HG02840 (cell line): ENCODE measurements around the gene LRTM2.

Source experiments
- ATAC-seq: cut with Tn5 transposase; IDR thresholded peaks from one replicate; pipeline ENCODE4 v1.9.1; 2021; ENCODE audit warnings: mild to moderate bottlenecking, moderate library complexity, moderate number of reproducible peaks; ENCODE audit not compliant: unreplicated experiment, low FRiP score

LRTM2 gene

GRCh38 chr12:1839956-1840951 is 19.9 kb downstream of the LRTM2 start:
- no peak for ATAC-seq

GRCh38 chr12:1840981-1841425 is 20.6 kb downstream of the LRTM2 start:
- no peak for ATAC-seq

GRCh38 chr12:1841586-1842182 is 21.3 kb downstream of the LRTM2 start:
- ATAC-seq, result no peak

DNA sequence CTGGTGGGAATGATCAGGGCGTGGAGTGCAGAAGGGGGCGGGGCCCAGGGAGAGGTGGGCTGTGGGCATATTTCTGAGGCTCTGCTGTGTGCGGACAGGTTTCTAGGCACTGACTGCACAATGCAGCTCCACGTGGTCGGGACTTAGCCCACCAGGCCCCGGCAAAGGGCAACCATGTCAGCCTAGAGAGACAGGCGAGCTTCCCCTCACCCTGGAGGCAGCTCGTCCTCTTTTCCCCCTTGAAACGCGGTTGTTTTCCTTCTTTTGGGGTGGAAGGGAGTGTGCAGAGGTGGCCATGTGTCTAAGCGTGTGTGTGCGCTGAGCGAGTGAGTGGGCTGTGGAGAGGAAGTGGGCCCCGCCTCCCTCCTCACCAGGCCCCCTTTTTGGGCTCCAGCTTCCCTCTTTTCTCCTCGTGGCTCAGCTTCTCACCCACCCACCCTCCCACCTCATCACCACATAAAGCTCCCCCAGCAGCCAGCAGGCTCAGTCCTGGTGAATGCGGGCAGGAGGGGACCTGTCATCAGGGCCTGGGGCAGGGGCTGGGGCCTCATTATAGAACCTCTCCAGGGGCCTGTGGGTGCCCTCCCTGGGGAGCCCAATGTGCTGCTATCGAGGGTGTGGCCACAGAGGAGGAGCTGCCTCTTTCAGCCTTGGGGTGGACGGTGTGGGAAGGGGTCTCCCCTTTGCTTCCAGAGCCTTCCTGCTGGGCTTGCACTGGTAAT is 22.0 kb downstream of the LRTM2 start:
- ATAC-seq, result no peak

DNA sequence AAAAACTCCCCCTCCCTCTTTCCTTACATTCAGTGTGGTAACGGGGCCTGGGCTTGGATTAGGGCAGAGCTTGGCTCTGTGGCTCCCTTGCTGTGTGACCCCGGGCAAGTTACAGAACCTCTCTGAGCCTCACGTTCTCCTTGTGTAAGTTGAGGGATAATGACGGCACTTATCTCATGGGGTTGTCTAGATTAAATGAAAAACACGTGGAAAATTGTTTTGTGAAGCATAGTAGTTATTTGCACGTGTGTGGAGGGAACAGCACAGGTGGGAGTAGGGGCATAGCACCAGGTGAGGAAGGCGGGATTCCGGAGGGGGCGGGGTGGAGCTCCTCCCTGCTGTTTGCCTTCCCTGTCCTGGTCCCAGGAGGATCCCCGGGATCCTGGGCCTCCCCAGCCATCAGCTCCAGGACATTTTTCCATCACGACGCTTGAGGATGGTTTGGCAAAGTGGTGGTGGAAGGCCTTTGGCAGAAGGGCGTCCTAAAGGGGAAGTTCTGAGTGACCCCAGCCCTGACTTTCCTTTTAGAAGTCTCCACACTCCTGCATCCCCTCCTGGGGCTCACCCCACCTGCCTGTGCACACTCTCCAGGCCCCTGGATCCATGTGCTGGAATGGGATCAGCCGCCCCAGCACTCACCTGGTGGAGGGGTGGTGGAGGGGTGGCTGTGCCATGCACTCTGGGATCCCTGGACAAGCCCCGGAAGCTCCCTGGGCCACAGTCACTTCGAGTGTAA is 22.7 kb downstream of the LRTM2 start:
- no peak for ATAC-seq

- no peak for ATAC-seq
Measured at GRCh38 chr12:1843641-1844005, 23.3 kb downstream of the LRTM2 start.

- no peak for ATAC-seq
Measured at GRCh38 chr12:1844223-1844622, 23.9 kb downstream of the LRTM2 start.

- ATAC-seq, result no peak
Measured at GRCh38 chr12:1844661-1845409, 24.5 kb downstream of the LRTM2 start.

DNA sequence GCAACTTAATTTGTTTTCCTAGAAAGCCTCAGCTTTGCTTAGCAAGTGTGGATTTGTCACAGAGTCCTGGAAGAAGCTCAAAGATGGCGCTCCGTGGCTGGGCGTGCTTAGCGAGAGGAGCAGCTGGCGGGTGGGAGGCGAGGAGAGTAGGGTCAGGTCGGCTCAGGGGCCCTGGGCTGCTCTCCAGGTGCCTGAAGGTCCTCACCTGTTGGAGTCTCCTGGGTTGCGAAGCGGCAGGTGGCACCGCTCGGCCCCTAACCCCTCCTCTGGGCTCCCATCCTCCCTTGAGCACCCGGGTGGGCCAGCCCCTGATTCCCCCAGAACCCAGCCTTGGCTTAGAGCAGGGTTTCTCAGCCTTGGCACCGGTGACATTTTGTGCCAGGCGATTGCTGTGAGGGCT is 25.1 kb downstream of the LRTM2 start:
- ATAC-seq, result no peak

DNA sequence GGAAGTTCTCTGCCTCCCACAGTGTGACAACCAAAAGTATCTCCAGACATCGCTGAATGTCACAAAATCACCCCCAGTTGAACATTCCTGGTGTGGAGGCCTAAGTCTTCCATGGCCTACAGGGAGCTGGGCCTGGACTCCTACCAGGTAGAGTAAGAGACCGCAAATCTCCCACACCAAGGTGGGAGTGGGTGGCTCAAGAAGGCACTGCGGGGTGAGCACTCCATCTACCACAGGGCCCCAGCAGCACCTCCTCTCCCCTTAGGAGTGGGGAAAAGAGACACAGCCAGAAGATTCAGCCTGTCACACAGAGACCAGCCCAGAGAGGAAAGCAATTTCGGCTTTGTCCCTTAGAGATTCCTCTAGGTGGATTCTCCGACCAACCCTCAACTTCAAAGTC is 25.5 kb downstream of the LRTM2 start:
- no peak for ATAC-seq

DNA sequence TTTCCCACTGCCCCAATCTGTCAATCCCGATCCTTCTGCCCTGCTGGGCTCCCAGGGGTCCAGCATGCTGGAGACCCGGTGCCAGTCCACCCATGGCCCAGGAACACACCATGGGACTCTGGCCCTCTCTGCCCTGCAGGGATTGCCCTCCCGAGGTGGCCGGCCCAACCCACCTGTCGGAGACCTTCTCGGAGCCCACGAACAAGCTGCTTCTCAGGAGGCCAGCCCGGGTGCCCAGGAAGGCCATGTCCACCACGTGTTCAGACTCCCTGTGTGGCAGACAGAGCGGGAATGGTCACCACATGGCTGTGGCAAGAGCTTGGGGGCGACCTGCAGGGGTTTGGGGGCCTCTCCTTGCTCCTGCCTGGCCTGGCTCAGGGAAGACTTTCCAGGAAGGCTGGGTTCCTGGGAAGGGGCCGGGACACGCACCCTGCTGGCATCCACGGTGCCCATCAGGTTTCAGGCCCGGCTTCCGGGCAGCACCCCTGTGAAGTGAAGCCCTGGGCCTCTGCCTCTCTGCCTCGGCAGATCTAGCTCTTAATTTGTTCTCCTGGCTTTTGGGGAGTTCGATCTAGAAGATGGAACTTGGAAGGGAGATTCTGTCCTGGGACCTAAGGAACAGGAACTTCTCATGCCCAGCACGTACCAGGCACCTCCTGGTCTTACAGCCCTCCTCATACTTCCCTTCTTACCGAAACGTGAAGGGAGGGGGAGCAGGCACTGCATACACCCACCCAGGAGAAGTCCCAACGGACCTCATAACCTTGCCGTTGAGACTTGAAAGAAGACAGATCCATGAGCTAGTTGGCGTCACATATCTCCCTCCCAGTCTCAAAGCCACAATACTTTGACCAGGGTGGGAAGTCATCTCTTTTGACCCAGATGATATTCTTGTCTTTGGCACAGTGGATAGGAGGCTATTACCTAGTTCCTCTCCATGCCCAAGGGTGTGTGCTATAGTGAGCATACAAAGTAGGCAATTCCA is 26.3 kb downstream of the LRTM2 start:
- ATAC-seq, result no peak

DNA sequence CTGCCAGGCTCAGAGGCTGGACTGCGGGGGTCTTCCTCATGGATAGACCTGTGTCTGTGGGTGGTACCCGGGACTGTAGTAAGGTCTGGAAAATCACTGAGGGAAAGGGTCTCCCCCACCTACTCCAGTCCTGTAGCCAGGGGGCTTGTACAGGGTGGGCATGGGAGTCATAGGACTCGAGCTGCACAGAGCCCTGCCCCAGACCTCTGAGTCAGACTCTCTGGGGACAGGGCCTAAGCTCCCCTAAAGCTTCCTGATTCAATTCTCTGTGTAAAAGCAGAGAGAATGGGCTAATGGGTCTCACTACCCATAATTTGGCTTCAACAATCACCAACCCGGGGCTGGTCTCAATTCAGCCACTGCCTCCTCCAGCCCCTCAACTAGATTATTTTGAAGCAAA is 27.0 kb downstream of the LRTM2 start:
- no peak for ATAC-seq

GRCh38 chr12:1848146-1848545 is 27.8 kb downstream of the LRTM2 start:
- ATAC-seq, result no peak

DNA sequence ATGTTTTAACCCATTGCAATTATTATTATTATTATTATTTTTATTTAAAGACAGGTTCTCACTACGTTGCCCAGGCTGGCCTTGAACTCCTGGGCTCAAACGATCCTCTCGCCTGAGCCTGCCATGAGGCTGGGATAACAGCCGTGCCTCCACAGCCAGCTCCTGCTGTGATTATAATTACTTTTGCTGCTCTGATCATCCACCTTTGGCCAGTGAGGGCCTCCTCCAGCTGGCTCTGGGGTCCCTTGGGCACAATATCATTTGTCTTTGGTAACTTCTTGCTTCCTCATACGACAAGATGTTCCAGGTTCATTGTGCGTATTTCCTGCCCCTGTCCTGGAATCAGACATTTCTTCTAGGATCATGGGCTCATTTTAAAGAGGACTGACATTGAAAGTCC is 28.4 kb downstream of the LRTM2 start:
- no peak for ATAC-seq

- no peak for ATAC-seq
Measured at GRCh38 chr12:1851151-1851701, 30.9 kb downstream of the LRTM2 start.

DNA sequence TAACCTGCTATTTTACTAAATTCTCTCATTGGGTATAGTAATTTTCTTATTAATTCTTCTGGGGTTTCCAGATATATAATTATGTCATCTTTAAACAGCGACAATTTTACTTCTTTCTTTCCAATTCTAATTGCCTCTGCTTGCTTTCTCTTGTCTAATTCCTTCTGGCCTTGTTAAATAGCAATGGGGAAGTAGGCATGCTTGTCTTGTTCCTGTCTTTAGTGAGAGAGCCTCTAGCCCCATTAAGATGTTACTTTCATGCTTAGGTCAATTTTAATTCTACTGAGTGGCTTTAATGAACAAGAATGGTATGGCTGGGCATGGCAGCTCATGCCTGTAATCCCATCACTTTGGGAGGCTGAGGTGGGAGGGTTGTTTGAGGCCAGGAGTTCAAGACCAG is 31.7 kb downstream of the LRTM2 start:
- no peak for ATAC-seq

DNA sequence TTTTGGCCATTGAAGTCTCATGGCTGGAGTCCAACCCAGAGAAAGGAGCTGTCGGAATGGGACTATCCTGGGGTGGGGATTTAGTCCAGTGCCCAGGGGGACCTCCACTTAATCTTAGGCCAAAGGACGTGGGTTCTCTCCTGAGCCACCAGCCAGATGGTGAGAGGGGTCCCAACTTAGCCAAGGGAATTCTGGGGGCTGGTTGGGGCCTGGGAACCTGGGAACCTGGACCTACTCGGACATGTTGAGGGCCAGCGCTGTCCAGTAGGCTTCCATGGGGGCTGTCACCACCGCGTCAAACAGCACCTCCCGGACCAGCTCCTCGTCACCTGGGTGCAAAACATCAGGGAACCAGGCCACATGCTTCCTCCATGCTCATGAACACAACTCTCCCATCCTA is 33.4 kb downstream of the LRTM2 start:
- no peak for ATAC-seq

- no peak for ATAC-seq
Measured at GRCh38 chr12:1855241-1855640, 34.9 kb downstream of the LRTM2 start.
